Type B pancreatic cell (in vitro differentiated cells): ENCODE results near the gene OGDH. TPM values are rescaled to one million over a fixed set of nuclear protein-coding genes. Genes with fewer than 3 reads are reported as not detected.
"Not testable (repeated sequence)": the region's sequence is repeated elsewhere in the genome, so short reads cannot be mapped to it uniquely, and the experiment has no call there.

Experiments
- DNase-seq: peaks from one replicate; pipeline ENCODE4 v3.0.0; 2021; ENCODE audit warnings: mixed read lengths; ENCODE audit not compliant: unreplicated experiment; ENCODE audit errors: extremely low spot score
- H3K27ac Mint-ChIP-seq: 2 replicates; pipeline ENCODE4 v1.8.0; 2021; ENCODE audit warnings: mild to moderate bottlenecking, mixed read lengths
- H3K27me3 Mint-ChIP-seq: 2 replicates; pipeline ENCODE4 v1.8.0; 2021; ENCODE audit warnings: mixed read lengths
- H3K36me3 Mint-ChIP-seq: 2 replicates; pipeline ENCODE4 v1.8.0; 2021; ENCODE audit warnings: mixed read lengths
- H3K4me1 Mint-ChIP-seq: one replicate; pipeline ENCODE4 v1.8.0; 2021; ENCODE audit warnings: mixed read lengths; ENCODE audit not compliant: unreplicated experiment
- H3K4me3 Mint-ChIP-seq: 2 replicates; pipeline ENCODE4 v1.8.0; 2021; ENCODE audit warnings: mild to moderate bottlenecking, mixed read lengths
- H3K9me3 Mint-ChIP-seq: 2 replicates; pipeline ENCODE4 v1.8.0; 2021; ENCODE audit warnings: mixed read lengths
- CTCF ChIP-seq: fragments of 200-600 bp; sonication (generic); conservative IDR thresholded peaks from 2 replicates; pipeline ENCODE4 v1.5.0; 2021; ENCODE audit warnings: antibody characterized with exemption, mild to moderate bottlenecking
- long read RNA-seq: library from polyadenylated mRNA; unstranded; transcript quantifications from one replicate; pipeline ENCODE4 v2.0.0, GENCODE V29; 2020
- total RNA-seq: library from RNA; stranded (reverse); gene quantifications from 2 replicates; pipeline ENCODE4 v1.2.1, GENCODE V29; 2021; ENCODE audit warnings: low replicate concordance

Gene OGDH
- total RNA-seq: 92.8 and 122 TPM in 2 replicates
- long read RNA-seq, partial matches to known transcripts: 9 of 16 reads
- long read RNA-seq, other reads (novel, unspliced or antisense): 7 of 16 reads

- no peak for TF ChIP-seq CTCF
- H3K36me3 Mint-ChIP-seq: peaks cover 4% of the 10 kb centered on the region
Measured at GRCh38 chr7:44606341-44607140, at the start of gene OGDH. Gene OGDH (plus strand): TSS chr7:44606627. CDS start chr7:44624344, 17,717 bp downstream.

GRCh38 chr7:44557485-44557884, 48.9 kb upstream of the OGDH start:
- H3K4me1 Mint-ChIP-seq: no peaks in the 10 kb centered on the region
- DNase-seq: no peak
- no peak overlapping the region for H3K27ac Mint-ChIP-seq
- no peaks in the 10 kb centered on the region for H3K36me3 Mint-ChIP-seq
- H3K27me3 Mint-ChIP-seq: peaks cover 3% of the 10 kb centered on the region
- no peak for TF ChIP-seq CTCF
- H3K9me3 Mint-ChIP-seq: no peaks in the 10 kb centered on the region
- no peak overlapping the region for H3K4me3 Mint-ChIP-seq

More at GRCh38 chr7:44606341-44607140, at the start of gene OGDH:
- peak; percentile 100 for DNase-seq
- Mint-ChIP-seq H3K9me3 (no peaks in the 10 kb centered on the region), H3K27ac (peak within 1 kb of the TSS; percentile 100), H3K4me3 (peak within 1 kb of the TSS; percentile 96), H3K4me1 (peaks cover 11% of the 10 kb centered on the region), H3K27me3 (peaks cover 3% of the 10 kb centered on the region)

GRCh38 chr7:44559485-44559884, 46.9 kb upstream of the OGDH start:
- no peak for TF ChIP-seq CTCF
- H3K36me3 Mint-ChIP-seq: no peaks in the 10 kb centered on the region
- H3K9me3 Mint-ChIP-seq: no peaks in the 10 kb centered on the region
- H3K27me3 Mint-ChIP-seq: peaks cover 3% of the 10 kb centered on the region
- H3K4me1 Mint-ChIP-seq: no peaks in the 10 kb centered on the region
- no peak overlapping the region for H3K4me3 Mint-ChIP-seq
- DNase-seq: no peak
- no peak overlapping the region for H3K27ac Mint-ChIP-seq

GRCh38 chr7:44561481-44561880, 44.9 kb upstream of the OGDH start:
- DNase-seq: no peak
- H3K4me3 Mint-ChIP-seq: no peak overlapping the region
- no peaks in the 10 kb centered on the region for H3K4me1 Mint-ChIP-seq
- H3K27me3 Mint-ChIP-seq: peaks cover 3% of the 10 kb centered on the region
- no peak for TF ChIP-seq CTCF
- H3K36me3 Mint-ChIP-seq: peaks cover 3% of the 10 kb centered on the region
- H3K27ac Mint-ChIP-seq: no peak overlapping the region
- H3K9me3 Mint-ChIP-seq: no peaks in the 10 kb centered on the region

GRCh38 chr7:44561962-44562621, 44.3 kb upstream of the OGDH start:
- TF ChIP-seq CTCF: no peak
- Mint-ChIP-seq H3K4me3 (no peak overlapping the region), H3K27ac (peak overlapping the region; percentile 51), H3K36me3 (peaks cover 3% of the 10 kb centered on the region), H3K27me3 (peaks cover 3% of the 10 kb centered on the region), H3K4me1 (no peaks in the 10 kb centered on the region), H3K9me3 (no peaks in the 10 kb centered on the region)
- no peak for DNase-seq

GRCh38 chr7:44562622-44562962, 43.8 kb upstream of the OGDH start:
- H3K4me3 Mint-ChIP-seq, H3K9me3 Mint-ChIP-seq, DNase-seq, H3K36me3 Mint-ChIP-seq, H3K27me3 Mint-ChIP-seq, H3K4me1 Mint-ChIP-seq: not testable (repeated sequence)
- H3K27ac Mint-ChIP-seq: peak overlapping the region; percentile 51
